Lung microvascular endothelial cell (primary cell): Measurements from ENCODE around the gene ARSD. TPM values are rescaled to one million over a fixed set of nuclear protein-coding genes. Genes with fewer than 3 reads are reported as not detected.

Experiments
- DNase-seq, 2 donors: peaks; one replicate each; pipeline versions ENCODE4 v3.0.0 to v3.0.0-alpha.2; 2010; ENCODE audit warnings: low read depth in 2 of 2
- total RNA-seq: library from RNA; depleted of rRNA; stranded (reverse); fragments of >200 nt; gene quantifications from 2 replicates; pipeline ENCODE4 v1.2.1, GENCODE V29; 2014

ARSD gene
- total RNA-seq, 1 donor from 2014 or later, result 21.6 TPM

DNA sequence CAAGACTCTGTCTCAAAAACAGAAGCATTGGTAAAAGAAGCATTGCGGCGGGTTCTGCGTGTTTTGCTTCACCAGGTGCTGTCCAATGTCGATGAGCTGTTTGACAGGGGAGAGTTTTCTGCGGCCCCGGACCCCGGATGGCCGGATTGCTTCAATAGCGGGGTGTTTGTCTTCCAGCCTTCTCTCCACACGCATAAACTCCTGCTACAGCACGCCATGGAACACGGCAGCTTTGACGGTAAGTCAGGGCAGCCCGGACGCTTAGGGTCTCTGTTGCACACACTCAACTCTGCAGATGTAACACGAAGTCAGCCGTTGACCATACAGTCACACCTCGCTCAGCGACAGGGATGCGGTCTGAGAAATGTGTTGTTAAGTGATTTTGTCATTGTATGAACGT is 74.2 kb downstream of the ARSD start:
- DNase-seq, result no peak

Other genes with a start within 250 kb of the ARSD start
- gene CD99, start 238.0 kb downstream of the ARSD start, total RNA-seq, result 181 and 195 TPM in 2 replicates
- 0.22 TPM in 1 of 2 replicates, not detected in the other for gene XG, start 177.3 kb downstream of the ARSD start, total RNA-seq
- 0.22 and 0.40 TPM in 2 replicates for gene GYG2, start 100.4 kb downstream of the ARSD start, total RNA-seq
- not detected in 2 replicates for gene ARSH, start 77.2 kb upstream of the ARSD start, total RNA-seq
- not detected in 2 replicates for gene ARSF, start 112.1 kb upstream of the ARSD start, total RNA-seq